Bronchial smooth muscle cell (primary cell): ENCODE results near the gene AP3M1. TPM values are rescaled to one million over a fixed set of nuclear protein-coding genes. Genes with fewer than 3 reads are reported as not detected.

Source experiments
- total RNA-seq: library from RNA; depleted of rRNA; stranded (reverse); fragments of >200 nt; gene quantifications from 2 replicates; pipeline ENCODE4 v1.2.1, GENCODE V29; 2014

The AP3M1 gene
- total RNA-seq, result 14.2 and 17.5 TPM in 2 replicates

GRCh38 chr10:74150204-74150989 is at the start of gene AP3M1:
TSS of gene AP3M1 (minus strand) at chr10:74150828. CDS start at chr10:74138379, 12,449 bp downstream.

GRCh38 chr10:74150990-74151878 is 606 bp upstream of the AP3M1 start, which contains the start of gene ADK:
TSS of gene ADK (plus strand) at chr10:74151221. CDS start at chr10:74151279, 58 bp downstream.

Other genes starting within 250 kb of the AP3M1 start
- gene PLAU, start 239.7 kb downstream of the AP3M1 start, total RNA-seq, result 16.7 and 63.4 TPM in 2 replicates
- gene VCL, start 152.7 kb downstream of the AP3M1 start, total RNA-seq, result 140 and 165 TPM in 2 replicates
- gene ADK, start 393 bp upstream of the AP3M1 start, total RNA-seq, result 12.5 and 25.4 TPM in 2 replicates